ENCODE results near the gene A2M. TPM values are rescaled to one million over a fixed set of nuclear protein-coding genes. Genes with fewer than 3 reads are reported as not detected.
A peak's percentile ranks its signal among the peaks of the same experiment; 100 is the strongest.

A2M gene
- polyA plus RNA-seq (2013, experiment 1 of 2) = not detected
- polyA plus RNA-seq (2013, experiment 2 of 2) = not detected

GRCh38 chr12:9115731-9116559, at the start of gene A2M:
Gene A2M (minus strand): TSS chr12:9115919. CDS start chr12:9115849, 70 bp downstream.
- no peak within 1 kb of the TSS for H2BK15ac ChIP-seq (replicated peaks; ENCODE audit: low read depth)
- H3K4me2 ChIP-seq (ENCODE audit: low read length) = no peak within 1 kb of the TSS
- H3K18ac ChIP-seq (ENCODE audit: low read length) = no peak within 1 kb of the TSS
- H3K36me3 ChIP-seq (ENCODE audit: control insufficient read depth, insufficient read depth, low read length) = no peaks in the 10 kb centered on the region
- H3K9ac ChIP-seq (ENCODE audit: low read length) = no peak within 1 kb of the TSS
- no peak within 1 kb of the TSS for H3K27ac ChIP-seq (ENCODE audit: low read depth, low read length)
- H2BK120ac ChIP-seq (ENCODE audit: low read depth, low read length) = no peak within 1 kb of the TSS
- no peak within 1 kb of the TSS for H2AK5ac ChIP-seq (ENCODE audit: low read length)
- H3K56ac ChIP-seq (ENCODE audit: low read length) = no peak within 1 kb of the TSS
- no peaks in the 10 kb centered on the region for H3K79me2 ChIP-seq (ENCODE audit: control insufficient read depth, insufficient read depth, low read length)
- no peaks in the 10 kb centered on the region for H3K79me1 ChIP-seq (ENCODE audit: low read length)
- no peaks in the 10 kb centered on the region for H3K27me3 ChIP-seq (ENCODE audit: insufficient read depth, low read length, poor library complexity)
- H4K5ac ChIP-seq (ENCODE audit: low read length) = no peak within 1 kb of the TSS
- no peak within 1 kb of the TSS for H3K4ac ChIP-seq (ENCODE audit: low read depth, low read length)
- H4K8ac ChIP-seq (ENCODE audit: low read depth, low read length) = no peak within 1 kb of the TSS
- no peak within 1 kb of the TSS for H3K4me3 ChIP-seq (ENCODE audit: low read length)
- no peak within 1 kb of the TSS for H2BK5ac ChIP-seq (ENCODE audit: low read length)
- WGBS (ENCODE audit: extremely low coverage, insufficient coverage, low lambda C conversion rate) = no CpG with 5 or more reads among the region's 9 CpGs
- no peak within 1 kb of the TSS for H3K23ac ChIP-seq (ENCODE audit: low read length)
- no peak for DNase-seq
- no peaks in the 10 kb centered on the region for H3K4me1 ChIP-seq (ENCODE audit: control insufficient read depth, low read depth, low read length)

- Histone ChIP-seq H3K18ac (ENCODE audit: low read length) (no peak overlapping the region), H3K4me2 (ENCODE audit: low read length) (no peak overlapping the region), H3K4me3 (ENCODE audit: low read length) (no peak overlapping the region), H3K9ac (ENCODE audit: low read length) (no peak overlapping the region), H2AK5ac (ENCODE audit: low read length) (no peak overlapping the region), H3K56ac (ENCODE audit: low read length) (no peak overlapping the region), H3K27me3 (ENCODE audit: insufficient read depth, low read length, poor library complexity) (no peaks in the 10 kb centered on the region), H3K23ac (ENCODE audit: low read length) (no peak overlapping the region), H2BK15ac (replicated peaks; ENCODE audit: low read depth) (no peak overlapping the region), H3K4me1 (ENCODE audit: control insufficient read depth, low read depth, low read length) (no peaks in the 10 kb centered on the region), H3K27ac (ENCODE audit: low read depth, low read length) (no peak overlapping the region), H3K36me3 (ENCODE audit: control insufficient read depth, insufficient read depth, low read length) (no peaks in the 10 kb centered on the region), H4K8ac (ENCODE audit: low read depth, low read length) (no peak overlapping the region), H4K5ac (ENCODE audit: low read length) (no peak overlapping the region), H2BK5ac (ENCODE audit: low read length) (no peak overlapping the region), H3K4ac (ENCODE audit: low read depth, low read length) (no peak overlapping the region), H2BK120ac (ENCODE audit: low read depth, low read length) (no peak overlapping the region), H3K79me2 (ENCODE audit: control insufficient read depth, insufficient read depth, low read length) (no peaks in the 10 kb centered on the region), H3K79me1 (ENCODE audit: low read length) (no peaks in the 10 kb centered on the region)
- DNase-seq = no peak
- no CpG with 5 or more reads among the region's 5 CpGs for WGBS (ENCODE audit: extremely low coverage, insufficient coverage, low lambda C conversion rate)
Observed at GRCh38 chr12:9163392-9163791, 47.7 kb upstream of the A2M start.

DNA sequence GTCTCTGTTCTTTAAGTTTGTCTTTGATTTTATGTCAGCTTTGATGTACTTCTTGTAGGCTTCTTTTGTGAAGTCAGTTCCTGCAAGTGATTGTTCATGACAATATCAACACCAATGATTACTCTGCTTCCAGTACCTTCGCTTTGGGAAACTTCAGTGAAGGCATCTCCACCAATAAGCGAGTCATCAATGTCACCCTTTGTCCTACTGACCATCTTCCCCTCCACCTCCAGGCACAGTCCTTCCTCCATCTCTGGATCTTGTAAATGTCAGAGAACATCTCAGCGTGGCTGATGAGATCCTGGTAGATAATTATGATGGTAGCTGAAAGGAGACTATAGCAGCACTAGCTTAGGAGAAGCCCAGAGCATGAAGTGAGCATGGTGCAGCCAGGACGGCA, 40.4 kb upstream of the A2M start:
- H3K36me3 ChIP-seq (ENCODE audit: control insufficient read depth, insufficient read depth, low read length) = no peaks in the 10 kb centered on the region
- no peak overlapping the region for H2BK15ac ChIP-seq (replicated peaks; ENCODE audit: low read depth)
- H3K4me3 ChIP-seq (ENCODE audit: low read length) = no peak overlapping the region
- H2BK5ac ChIP-seq (ENCODE audit: low read length) = no peak overlapping the region
- H3K9ac ChIP-seq (ENCODE audit: low read length) = no peak overlapping the region
- H3K79me2 ChIP-seq (ENCODE audit: control insufficient read depth, insufficient read depth, low read length) = no peaks in the 10 kb centered on the region
- no peak overlapping the region for H2AK5ac ChIP-seq (ENCODE audit: low read length)
- H3K4ac ChIP-seq (ENCODE audit: low read depth, low read length) = no peak overlapping the region
- H3K4me1 ChIP-seq (ENCODE audit: control insufficient read depth, low read depth, low read length) = no peaks in the 10 kb centered on the region
- no peaks in the 10 kb centered on the region for H3K79me1 ChIP-seq (ENCODE audit: low read length)
- no peak overlapping the region for H4K8ac ChIP-seq (ENCODE audit: low read depth, low read length)
- no CpG with 5 or more reads among the region's 4 CpGs for WGBS (ENCODE audit: extremely low coverage, insufficient coverage, low lambda C conversion rate)
- no peak for DNase-seq
- H3K56ac ChIP-seq (ENCODE audit: low read length) = no peak overlapping the region
- H3K23ac ChIP-seq (ENCODE audit: low read length) = no peak overlapping the region
- no peak overlapping the region for H2BK120ac ChIP-seq (ENCODE audit: low read depth, low read length)
- no peaks in the 10 kb centered on the region for H3K27me3 ChIP-seq (ENCODE audit: insufficient read depth, low read length, poor library complexity)
- no peak overlapping the region for H3K18ac ChIP-seq (ENCODE audit: low read length)
- no peak overlapping the region for H4K5ac ChIP-seq (ENCODE audit: low read length)
- no peak overlapping the region for H3K4me2 ChIP-seq (ENCODE audit: low read length)
- H3K27ac ChIP-seq (ENCODE audit: low read depth, low read length) = no peak overlapping the region

GRCh38 chr12:9149372-9149771, 33.7 kb upstream of the A2M start:
- no peak overlapping the region for H2BK120ac ChIP-seq (ENCODE audit: low read depth, low read length)
- no peak overlapping the region for H2BK5ac ChIP-seq (ENCODE audit: low read length)
- no peak overlapping the region for H3K18ac ChIP-seq (ENCODE audit: low read length)
- H3K4me1 ChIP-seq (ENCODE audit: control insufficient read depth, low read depth, low read length) = no peaks in the 10 kb centered on the region
- H3K4me2 ChIP-seq (ENCODE audit: low read length) = no peak overlapping the region
- no peak overlapping the region for H3K56ac ChIP-seq (ENCODE audit: low read length)
- H4K8ac ChIP-seq (ENCODE audit: low read depth, low read length) = no peak overlapping the region
- H3K79me2 ChIP-seq (ENCODE audit: control insufficient read depth, insufficient read depth, low read length) = no peaks in the 10 kb centered on the region
- H3K27me3 ChIP-seq (ENCODE audit: insufficient read depth, low read length, poor library complexity) = no peaks in the 10 kb centered on the region
- H2AK5ac ChIP-seq (ENCODE audit: low read length) = no peak overlapping the region
- H3K23ac ChIP-seq (ENCODE audit: low read length) = no peak overlapping the region
- no peak overlapping the region for H3K9ac ChIP-seq (ENCODE audit: low read length)
- H3K4me3 ChIP-seq (ENCODE audit: low read length) = no peak overlapping the region
- H3K4ac ChIP-seq (ENCODE audit: low read depth, low read length) = no peak overlapping the region
- no peaks in the 10 kb centered on the region for H3K79me1 ChIP-seq (ENCODE audit: low read length)
- WGBS (ENCODE audit: extremely low coverage, insufficient coverage, low lambda C conversion rate) = no CpG with 5 or more reads among the region's 6 CpGs
- H4K5ac ChIP-seq (ENCODE audit: low read length) = no peak overlapping the region
- H2BK15ac ChIP-seq (replicated peaks; ENCODE audit: low read depth) = no peak overlapping the region
- no peaks in the 10 kb centered on the region for H3K36me3 ChIP-seq (ENCODE audit: control insufficient read depth, insufficient read depth, low read length)
- DNase-seq = peak; percentile 64
- H3K27ac ChIP-seq (ENCODE audit: low read depth, low read length) = no peak overlapping the region

DNA sequence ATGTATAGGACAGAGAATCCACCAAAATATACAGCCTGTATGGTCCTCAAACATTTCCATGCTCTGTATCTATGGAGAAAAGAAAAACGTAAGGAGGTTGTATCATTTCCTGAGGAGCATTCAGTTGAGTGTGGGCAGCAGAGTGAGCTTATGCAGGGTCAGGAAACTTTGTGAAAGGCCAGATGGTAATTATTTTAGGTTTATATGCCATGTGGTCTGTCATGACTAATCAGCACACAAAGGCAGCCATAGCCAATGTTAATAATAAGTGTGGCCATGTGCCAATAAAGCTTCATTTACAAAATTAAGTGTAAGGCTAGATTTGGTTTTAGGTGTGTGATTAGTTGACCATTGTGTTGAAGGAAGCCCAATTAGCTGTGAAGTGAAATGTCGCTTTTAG, 33.2 kb upstream of the A2M start:
- Histone ChIP-seq H3K9ac (ENCODE audit: low read length) (no peak overlapping the region), H3K36me3 (ENCODE audit: control insufficient read depth, insufficient read depth, low read length) (no peaks in the 10 kb centered on the region), H4K8ac (ENCODE audit: low read depth, low read length) (no peak overlapping the region), H3K4me1 (ENCODE audit: control insufficient read depth, low read depth, low read length) (no peaks in the 10 kb centered on the region), H3K4me2 (ENCODE audit: low read length) (no peak overlapping the region), H2BK120ac (ENCODE audit: low read depth, low read length) (no peak overlapping the region), H3K27me3 (ENCODE audit: insufficient read depth, low read length, poor library complexity) (no peaks in the 10 kb centered on the region), H3K23ac (ENCODE audit: low read length) (no peak overlapping the region), H3K4me3 (ENCODE audit: low read length) (no peak overlapping the region), H3K79me2 (ENCODE audit: control insufficient read depth, insufficient read depth, low read length) (no peaks in the 10 kb centered on the region), H3K79me1 (ENCODE audit: low read length) (no peaks in the 10 kb centered on the region), H3K56ac (ENCODE audit: low read length) (no peak overlapping the region), H3K27ac (ENCODE audit: low read depth, low read length) (no peak overlapping the region), H2BK15ac (replicated peaks; ENCODE audit: low read depth) (no peak overlapping the region), H2BK5ac (ENCODE audit: low read length) (no peak overlapping the region), H4K5ac (ENCODE audit: low read length) (no peak overlapping the region), H3K18ac (ENCODE audit: low read length) (no peak overlapping the region), H2AK5ac (ENCODE audit: low read length) (no peak overlapping the region), H3K4ac (ENCODE audit: low read depth, low read length) (no peak overlapping the region)
- no peak for DNase-seq
- WGBS (ENCODE audit: extremely low coverage, insufficient coverage, low lambda C conversion rate) = no CpG with 5 or more reads among the region's 2 CpGs

GRCh38 chr12:9147461-9147860, 31.7 kb upstream of the A2M start:
- WGBS (ENCODE audit: extremely low coverage, insufficient coverage, low lambda C conversion rate) = no CpG with 5 or more reads among the region's 2 CpGs
- Histone ChIP-seq H3K23ac (ENCODE audit: low read length) (no peak overlapping the region), H3K18ac (ENCODE audit: low read length) (no peak overlapping the region), H2AK5ac (ENCODE audit: low read length) (no peak overlapping the region), H4K8ac (ENCODE audit: low read depth, low read length) (no peak overlapping the region), H3K9ac (ENCODE audit: low read length) (no peak overlapping the region), H2BK120ac (ENCODE audit: low read depth, low read length) (no peak overlapping the region), H2BK5ac (ENCODE audit: low read length) (no peak overlapping the region), H3K79me1 (ENCODE audit: low read length) (no peaks in the 10 kb centered on the region), H3K4me1 (ENCODE audit: control insufficient read depth, low read depth, low read length) (no peaks in the 10 kb centered on the region), H3K4me2 (ENCODE audit: low read length) (no peak overlapping the region), H3K36me3 (ENCODE audit: control insufficient read depth, insufficient read depth, low read length) (no peaks in the 10 kb centered on the region), H3K4ac (ENCODE audit: low read depth, low read length) (no peak overlapping the region), H2BK15ac (replicated peaks; ENCODE audit: low read depth) (no peak overlapping the region), H3K79me2 (ENCODE audit: control insufficient read depth, insufficient read depth, low read length) (no peaks in the 10 kb centered on the region), H3K4me3 (ENCODE audit: low read length) (no peak overlapping the region), H3K56ac (ENCODE audit: low read length) (no peak overlapping the region), H3K27me3 (ENCODE audit: insufficient read depth, low read length, poor library complexity) (no peaks in the 10 kb centered on the region), H3K27ac (ENCODE audit: low read depth, low read length) (no peak overlapping the region), H4K5ac (ENCODE audit: low read length) (no peak overlapping the region)
- no peak for DNase-seq

Measured in mesendoderm (in vitro differentiated cells).